Globus pallidus (tissue), 1 donor: Measurements from ENCODE around the gene ABLIM2.

Experiments used
- DNase-seq: peaks from one replicate; pipeline ENCODE4 v3.0.0-alpha.2; 2015; ENCODE audit warnings: low spot score

ABLIM2 gene

DNA sequence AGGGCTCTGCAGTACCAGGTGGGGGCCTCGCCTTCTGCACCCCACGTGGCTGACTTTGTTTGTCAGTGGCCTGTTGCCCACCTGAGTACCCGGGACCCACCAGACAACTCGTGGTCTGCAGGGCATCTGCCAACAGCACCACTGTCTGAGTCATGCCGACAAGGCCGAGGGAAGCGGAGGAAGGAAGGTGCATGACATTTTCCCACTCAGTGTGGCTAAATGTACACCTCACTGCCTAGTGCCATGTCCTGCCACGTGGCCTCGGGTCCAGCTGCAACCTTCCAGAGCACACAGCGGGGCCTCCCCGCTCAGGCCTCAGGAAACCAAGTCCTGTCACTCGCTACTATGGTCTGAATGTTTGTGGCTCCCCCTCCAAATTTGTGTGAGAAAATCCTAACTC lies 22.1 kb downstream of the ABLIM2 start:
- DNase-seq = no peak

DNA sequence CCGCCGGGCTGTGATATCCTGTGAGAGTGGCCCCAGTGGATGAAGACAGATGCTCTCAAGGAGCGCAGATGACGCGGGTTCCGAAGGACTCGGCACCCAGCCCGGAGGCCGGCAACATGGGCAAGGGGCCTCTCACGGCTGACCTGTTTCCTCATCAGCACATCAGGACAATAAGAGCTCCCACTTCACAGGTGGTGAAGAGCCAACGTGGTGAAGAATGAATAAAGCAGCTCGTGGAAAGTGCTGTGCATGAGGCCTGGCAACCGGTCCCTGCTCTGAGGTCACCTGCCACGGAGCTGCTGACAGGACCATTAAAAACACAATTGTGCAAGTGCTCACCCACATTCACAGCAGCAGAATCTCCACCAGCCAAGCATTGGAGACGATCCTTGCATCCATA lies 22.9 kb downstream of the ABLIM2 start:
- DNase-seq = no peak

DNA sequence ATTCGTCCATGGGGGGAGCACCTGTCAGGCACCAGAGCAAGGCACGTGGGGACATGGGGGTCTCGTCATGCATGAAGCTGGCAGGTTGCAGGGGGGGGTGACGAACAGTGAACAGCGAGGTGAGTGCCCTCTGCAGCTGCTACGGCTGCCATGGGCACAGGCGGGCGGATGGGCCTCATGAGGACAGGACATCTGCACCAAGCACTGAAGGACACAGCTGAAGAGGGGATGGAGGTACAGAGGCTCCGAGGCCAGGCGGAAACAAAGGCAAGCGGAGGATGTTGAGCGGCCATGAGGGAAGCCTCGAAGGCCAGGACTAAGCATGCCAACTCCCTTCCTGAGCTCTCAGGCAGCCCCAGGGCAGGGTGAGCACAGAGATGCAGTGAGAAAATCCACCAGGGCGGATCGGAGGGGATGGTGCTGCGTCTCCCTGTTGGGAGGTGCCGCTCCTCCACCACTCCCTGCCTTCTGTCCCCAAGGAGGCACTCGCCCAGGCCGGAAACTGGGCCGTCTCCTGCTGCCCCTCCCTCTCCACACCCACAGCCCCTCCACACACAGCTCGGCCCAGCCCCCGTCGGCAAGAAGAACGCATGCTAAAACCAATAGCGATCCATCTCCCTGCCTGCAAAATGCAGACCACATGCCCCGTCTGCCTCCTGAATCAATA lies 24.6 kb downstream of the ABLIM2 start:
- no peak for DNase-seq

DNA sequence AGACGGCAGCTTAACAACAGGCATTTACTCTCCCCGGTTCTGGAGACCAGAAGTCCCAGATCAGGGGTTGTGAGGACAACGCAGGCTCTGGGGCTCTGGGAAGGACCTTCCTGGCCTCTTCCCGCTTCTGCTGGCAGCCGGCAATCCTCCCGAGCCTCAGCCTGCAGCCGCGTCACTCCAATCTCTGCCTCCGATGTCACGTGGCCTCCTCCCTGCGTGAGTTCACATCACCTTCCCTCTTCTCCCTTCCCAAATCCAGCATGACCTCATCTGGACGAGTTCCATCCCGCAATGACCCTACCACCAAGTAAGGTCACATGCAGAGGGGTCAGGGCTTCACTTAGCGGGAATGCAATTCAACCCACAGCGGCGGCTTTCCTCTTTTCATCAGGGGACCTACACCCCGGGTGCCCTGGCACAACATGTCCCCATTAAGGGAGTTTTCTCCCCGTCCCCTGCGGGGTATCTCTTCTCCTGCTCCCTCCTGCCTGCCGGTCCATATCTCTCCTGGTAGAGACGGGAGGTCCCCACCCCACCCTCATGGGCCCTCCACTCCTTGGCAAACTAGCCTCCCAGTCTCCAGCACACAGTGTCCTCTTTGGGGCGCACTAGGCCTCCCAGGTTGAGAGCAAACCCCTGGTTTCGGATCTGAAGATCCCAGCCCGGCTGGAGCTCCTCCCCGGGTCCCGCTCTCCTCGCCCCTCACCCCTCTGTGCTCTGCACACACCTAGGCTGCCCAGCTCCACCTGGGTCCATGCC lies 25.5 kb downstream of the ABLIM2 start:
- DNase-seq = no peak

DNA sequence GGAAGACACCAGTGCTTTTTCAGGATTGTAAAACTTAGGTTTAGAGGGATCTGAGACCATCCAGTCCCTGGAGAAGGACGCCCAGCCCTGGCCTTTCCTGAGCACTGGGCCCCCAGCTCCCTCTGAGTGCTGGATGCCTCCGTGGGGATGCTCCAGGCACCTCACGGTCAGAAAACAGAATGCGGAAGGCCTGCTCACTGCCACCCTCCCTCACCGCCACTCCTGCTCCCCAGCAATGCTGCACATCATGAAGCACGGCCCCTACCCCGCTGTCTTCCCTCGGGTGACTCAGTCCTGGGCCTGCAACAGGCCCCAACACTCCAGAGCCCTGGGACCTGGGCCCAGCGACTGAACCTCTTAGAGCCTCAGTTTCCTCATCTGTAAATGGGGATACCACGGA lies 26.2 kb downstream of the ABLIM2 start:
- no peak for DNase-seq

DNA sequence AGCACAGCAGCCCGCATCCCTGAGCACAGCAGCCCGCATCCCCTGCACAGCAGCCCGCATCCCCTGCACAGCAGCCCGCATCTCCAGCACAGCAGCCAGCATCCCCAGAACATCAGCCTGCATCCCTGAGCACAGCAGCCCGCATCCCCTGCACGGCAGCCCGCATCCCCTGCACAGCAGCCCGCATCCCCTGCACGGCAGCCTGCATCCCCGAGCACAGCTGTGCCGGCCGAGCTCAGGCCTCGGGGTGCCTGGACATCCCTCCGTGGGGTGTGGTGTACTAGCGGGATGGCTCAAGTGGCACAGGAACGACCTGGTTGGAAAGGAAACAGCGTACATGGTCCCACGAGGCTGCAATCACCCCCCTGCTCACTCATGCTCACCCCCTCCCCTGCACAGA lies 26.8 kb downstream of the ABLIM2 start:
- DNase-seq = no peak

DNA sequence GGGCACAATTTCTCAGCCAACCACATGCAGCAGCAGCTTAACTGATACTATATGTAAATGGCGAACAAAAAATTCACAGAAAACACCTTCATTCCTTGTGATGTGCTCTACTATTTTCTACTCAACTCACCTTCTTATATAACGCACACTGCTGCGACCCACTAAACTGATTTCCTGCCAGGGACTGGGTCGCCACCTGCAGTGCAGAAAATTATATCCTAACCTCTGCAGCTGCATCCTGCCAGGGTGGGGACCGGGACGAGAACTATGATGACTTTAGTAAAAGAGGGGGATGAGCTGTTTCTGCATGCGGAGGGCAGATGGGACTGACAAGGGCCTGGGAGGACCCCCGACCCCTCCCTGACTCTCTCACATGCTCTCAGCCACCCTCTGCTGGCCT lies 27.4 kb downstream of the ABLIM2 start:
- DNase-seq = no peak

DNA sequence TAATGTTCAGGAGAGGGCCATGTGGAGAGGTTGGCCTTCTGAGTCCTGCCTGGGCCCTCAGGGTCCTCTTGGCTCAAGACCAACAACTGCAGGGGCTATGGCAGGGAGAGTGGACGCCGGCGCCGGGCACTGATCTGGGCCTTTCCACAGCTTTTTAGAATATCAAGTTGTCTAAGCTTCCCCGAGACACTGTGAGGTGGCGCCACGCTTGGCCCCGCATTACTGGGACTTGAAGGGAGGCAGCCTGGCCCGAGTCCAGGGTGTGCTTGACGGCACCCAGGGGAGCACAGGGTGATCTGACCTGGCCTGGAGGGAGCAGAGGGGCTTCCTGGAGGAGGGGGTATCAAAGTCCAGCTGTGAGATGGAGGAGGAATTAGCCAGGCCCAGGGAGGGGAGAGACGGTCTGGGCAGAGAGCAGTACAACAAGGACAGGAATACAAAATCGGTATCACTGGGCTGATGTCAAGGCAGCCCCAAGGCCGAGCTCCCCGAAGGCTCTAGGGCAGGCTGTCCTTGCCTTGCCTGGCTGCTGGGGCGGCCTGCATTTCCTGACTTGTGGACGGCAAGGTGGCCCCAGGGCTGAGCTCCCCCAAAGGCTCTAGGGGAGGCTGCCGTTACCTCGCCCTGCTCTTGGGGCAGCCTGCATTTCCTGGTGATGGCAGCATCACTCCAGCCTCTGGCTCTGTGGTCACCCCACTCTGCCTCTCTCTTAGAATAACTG lies 28.1 kb downstream of the ABLIM2 start:
- DNase-seq = no peak

DNA sequence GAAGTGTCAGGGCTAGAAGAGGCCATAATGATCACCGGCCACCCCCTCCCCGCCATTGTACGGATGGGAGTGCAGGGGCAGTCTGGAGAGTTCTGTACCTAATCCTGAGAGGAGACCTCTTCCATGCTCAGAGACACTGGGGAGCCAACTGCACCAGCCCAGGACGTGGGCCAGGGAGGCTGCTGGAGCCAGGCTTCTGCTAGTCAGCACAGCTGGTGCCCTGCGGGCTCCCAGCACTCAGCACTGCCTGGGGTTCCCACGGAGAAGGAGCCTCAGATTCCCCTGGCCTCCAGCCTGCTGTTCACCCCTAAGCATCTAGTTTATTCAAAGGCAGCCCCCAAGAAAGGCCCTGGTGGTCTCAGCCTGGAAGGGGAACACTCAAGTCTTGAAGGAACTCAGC lies 28.8 kb downstream of the ABLIM2 start:
- no peak for DNase-seq

DNA sequence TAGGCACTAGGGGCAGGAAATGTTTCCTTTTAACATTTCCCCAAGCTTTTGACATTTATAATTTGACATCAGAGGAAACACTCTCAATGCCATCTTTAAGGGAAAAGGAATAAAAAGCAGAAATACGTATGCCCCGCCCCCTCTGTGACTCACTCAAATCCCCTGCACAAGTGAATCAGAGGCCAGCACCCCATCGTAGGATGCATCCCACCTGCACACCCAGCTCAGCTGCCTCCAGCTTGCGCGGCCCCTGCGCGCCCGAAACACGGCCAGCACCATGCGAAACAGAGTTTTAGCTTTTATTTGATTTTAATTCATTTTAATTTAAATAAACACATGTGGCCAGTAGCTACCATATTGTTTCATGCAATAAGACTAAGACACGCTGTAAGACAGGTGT lies 29.5 kb downstream of the ABLIM2 start:
- no peak for DNase-seq

DNA sequence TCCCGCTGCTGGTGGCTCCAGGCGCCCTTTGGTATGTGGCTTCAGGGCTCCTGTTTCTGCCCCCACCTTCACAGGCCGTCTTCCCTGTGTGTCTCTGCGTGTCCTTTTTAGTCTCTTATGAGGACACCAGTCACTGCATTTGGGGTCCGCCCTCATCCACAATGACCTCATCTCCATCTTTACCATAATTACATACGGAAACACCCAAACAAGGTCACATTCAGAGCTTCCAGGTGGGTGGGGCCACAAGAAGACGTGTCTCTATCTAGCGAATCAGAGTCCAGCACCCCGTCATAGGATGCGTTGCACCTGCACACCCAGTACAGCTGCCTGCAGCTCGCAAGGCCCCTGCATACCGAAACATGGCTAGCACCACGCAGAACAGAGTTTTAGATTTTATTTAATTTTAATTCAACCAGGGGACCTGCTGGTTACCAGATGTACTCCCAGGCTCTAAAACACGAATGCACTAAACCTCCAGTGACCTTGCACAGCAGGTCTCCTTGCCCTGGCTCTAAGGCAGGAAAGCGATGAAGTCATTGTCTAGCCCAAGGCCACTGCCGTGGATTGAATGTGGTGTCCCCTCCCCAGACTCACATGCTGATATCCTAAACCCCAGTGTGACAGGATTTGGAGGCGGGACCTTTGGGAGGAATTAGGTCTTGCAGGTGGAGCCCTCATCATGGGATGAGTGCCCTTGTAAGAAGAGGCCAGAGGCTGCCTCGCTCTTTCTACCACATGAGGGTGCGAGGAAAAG lies 30.3 kb downstream of the ABLIM2 start:
- no peak for DNase-seq

DNA sequence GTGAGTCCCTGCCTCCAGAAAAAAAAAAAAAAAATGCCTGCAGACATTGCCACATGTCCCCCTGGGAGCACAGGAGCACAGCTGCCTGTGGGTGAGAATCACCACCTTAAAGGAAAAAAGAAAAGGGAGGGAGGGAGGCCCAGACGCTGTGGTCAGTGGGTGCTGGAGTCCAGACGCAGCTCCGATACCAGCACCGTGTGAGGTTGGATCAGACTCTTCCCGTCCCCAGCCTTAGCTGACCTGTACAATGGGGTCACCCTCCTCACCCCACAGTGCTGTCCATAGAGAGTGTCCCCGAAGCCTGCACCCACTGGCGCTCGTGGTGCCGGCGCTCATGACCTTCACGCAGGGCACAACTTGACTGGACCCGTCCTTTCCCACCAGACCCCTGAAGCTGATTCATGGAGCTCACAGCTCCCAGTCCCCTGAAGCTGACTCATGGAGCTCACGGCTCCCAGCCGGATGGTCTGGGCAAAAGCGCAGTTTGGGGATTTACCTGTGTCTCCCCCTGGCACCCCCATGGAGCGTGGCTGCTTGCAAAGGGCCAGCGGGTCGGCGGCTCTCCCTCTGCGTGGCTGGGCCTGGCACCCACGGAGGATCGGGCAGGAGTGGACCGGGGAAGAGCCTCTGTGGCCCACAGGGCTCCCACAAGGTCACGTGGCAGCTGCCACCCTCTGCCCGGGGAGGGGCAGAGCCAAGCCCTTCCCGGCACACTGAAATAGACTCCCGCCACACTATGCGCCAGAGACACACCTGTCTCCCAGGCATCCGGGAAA lies 31.4 kb downstream of the ABLIM2 start:
- DNase-seq = no peak

DNA sequence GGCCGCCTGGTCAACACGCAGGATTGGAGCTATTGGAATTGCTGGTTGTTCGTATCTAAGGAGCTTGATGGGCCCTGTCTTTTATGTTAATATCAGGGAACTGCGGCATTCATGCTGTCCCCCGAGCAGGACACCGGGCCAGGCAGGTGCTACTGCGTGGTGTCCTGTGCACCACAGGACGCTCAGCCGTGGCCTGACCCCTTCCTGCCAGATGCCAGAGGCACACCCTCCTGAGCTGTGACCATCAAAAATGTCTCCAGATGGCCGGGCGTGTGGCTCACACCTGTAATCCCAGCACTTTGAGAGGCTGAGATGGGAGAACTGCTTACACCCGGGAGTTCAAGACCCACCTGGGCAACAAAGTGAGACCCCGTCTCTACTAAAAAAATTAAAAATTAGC lies 32.1 kb downstream of the ABLIM2 start:
- no peak for DNase-seq

DNA sequence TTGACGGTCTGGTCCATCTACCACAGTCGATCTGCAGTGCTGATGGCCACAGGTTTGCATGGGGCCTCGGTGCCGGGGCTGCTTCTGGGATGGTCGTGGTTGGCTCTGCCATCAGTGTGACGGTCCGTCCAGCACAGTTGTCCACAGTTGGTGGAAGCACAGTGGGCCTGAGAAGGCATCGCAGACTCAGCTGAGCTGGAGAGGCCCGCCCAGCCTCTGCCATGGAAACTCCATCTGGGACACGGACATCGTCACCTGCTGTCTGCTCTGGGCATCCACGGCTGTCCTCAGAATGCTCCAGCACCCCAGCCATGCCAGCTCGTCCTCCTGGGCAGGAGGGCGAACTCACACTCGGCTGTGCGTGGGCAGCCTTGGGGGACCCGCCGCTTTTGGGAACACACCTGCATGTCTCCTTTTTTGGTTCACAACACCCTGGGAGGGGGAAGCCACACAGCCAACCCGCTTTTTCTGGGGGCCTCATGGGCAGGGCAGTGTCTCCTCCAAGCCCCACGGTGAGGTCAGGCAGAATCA lies 33.0 kb downstream of the ABLIM2 start:
- no peak for DNase-seq

DNA sequence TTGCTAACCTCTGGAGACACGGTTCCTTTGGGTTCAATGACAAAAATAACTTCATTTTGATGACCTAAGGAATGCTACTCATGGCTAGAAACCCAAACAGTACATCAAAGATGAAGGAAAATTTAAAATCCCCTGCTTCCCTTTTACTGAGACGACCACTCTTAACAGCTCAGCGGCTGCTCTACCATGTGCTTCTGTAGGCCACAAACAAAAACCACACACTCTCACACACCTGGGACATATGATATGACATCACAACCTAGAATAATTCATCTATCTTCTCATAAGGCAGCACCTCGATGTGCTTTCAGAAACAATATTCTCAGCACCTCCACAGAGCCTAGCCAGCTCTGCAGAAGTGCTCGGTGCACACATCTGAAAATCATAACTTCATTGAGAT lies 34.7 kb downstream of the ABLIM2 start:
- DNase-seq = no peak

DNA sequence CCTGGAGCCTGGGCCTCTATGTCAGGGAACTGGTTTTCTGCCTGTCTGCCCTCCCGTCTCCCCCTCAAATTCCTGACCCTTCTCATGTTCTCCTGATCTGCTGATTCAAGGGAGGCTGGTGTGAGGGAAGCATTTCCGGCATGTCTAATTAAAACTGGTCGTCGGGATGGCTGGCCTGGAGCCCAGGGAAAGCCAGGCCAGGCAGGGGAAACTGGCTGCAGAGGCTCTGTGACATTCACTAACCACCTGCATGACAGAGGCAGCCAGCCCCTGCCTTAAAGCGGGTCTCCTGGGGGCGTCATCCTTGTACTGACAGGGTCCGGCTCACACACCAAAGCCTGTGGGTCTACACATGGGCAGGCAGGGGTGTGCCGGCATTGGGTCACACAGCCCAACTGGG lies 35.2 kb downstream of the ABLIM2 start:
- DNase-seq = no peak

DNA sequence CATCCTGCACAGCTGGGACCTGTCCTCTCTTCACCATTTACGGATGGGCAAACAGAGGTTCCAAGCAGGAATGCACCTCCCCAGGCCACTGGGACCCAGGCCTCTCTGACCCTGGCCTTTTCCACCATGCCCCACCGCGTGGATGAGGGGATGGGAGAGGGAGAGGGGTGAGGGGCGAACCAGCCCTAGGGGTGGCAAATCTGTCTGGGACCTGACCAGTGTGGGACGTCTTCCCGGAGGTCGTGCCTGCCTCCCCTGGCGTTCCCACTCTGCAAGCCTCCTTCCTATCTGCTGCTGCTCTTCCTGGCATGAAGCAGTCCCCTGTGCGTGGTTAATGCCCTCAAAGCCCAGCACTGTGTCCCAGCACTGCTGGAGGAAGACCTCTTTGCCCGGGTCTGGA lies 35.9 kb downstream of the ABLIM2 start:
- DNase-seq = no peak

DNA sequence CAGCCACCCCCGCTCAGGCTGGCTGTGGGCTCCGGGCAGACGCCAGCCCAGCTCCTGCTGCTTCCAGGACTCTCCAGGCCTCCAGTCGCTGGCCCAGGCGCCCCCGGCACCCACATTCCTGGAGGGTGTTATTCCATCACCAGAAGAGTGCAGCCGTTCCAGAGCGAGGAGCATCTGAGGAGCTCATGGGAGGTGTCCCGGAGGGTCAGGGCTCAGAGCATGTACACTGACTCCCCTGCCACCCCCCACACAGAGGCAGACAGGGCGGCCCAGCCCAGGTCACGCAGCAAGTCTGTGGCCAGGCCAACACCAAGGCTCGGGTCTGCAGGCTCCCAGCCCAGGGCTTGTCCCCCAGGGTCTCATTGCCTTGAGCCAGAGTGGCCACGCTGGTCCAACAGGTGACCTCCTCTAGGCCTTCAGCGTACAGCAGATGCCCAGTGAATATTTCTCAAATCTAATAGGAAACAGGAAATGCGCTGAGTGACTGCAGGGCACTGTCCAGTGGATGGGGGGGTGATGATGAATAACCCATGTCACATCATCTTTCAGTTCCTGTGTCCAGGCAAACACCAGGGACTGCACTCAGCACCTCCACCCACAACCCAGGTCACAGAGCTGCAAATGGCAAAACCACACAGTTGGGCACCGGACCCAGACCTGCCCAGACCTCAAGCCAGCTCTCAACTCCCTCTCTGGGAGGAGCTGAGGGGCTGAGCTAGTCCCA lies 37.2 kb downstream of the ABLIM2 start:
- DNase-seq = no peak

DNA sequence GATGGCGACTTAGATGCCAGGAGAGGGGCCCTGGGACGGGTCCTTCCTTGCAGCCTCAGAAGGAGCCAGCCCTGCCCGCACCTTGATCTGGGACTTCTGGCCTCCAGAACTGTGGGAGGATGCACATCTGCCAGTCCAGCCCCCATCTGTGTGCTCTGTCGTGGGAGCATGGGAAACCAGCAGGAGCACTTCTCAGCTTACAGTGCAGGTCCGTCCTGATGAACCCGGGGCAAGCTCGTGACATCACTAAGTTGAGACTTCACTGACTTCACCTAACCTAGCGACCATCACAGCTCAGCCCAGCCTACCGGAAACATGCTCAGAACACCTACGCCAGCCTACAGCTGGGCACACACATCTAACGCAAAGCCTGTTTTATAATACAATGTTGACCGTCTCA lies 38.1 kb downstream of the ABLIM2 start:
- no peak for DNase-seq

DNA sequence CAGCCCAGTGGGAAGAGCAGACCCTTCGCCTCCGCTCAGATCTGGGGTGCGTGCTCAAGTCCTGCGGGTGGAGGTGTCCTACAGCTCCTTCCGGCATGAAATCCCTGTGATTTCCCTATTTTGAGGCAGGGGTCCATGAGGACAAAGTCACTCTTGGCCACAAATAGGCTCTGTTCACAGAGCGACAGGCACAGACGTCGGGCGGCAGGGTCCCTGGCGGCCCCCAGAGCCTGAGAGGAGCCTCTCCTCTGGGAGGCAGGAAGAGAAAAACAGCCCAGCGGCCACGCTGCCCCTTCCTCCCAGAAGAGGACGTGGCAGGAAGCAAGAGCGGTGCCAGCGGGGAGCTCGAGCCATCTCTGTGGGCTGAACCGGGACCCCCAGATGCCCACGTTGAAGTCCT lies 38.7 kb downstream of the ABLIM2 start:
- DNase-seq = no peak

DNA sequence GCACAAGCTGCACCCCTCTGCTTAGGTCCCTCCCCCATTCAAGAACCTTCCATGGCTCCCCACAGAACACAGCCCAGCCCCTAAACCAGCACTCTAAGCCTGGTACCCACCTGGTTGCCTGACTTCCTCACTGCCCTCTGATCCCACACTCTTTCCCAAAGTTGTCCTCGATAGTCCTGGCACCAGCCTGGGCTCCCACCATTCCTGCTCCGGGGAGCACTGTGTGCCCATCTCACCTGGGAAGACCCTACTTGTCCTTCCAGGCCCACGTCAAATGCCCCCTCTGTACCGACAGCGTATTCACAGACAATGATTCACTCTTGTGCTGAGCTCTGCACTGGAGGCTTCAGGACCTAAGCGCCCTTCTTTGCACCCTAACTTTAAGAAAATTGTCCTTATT lies 40.1 kb downstream of the ABLIM2 start:
- no peak for DNase-seq
